HG03280 (cell line): ENCODE data around the gene SMCO3.
A peak's percentile ranks its signal among the peaks of the same experiment; 100 is the strongest.
"Not testable (repeated sequence)": the region's sequence is repeated elsewhere in the genome, so short reads cannot be mapped to it uniquely, and the experiment has no call there.

Experiments used
- ATAC-seq: cut with Tn5 transposase; IDR thresholded peaks from one replicate; pipeline ENCODE4 v1.9.1; 2021; ENCODE audit warnings: mild to moderate bottlenecking, moderate library complexity; ENCODE audit not compliant: unreplicated experiment

SMCO3 gene

GRCh38 chr12:14776236-14776961 lies 37.6 kb downstream of the SMCO3 start:
- no peak for ATAC-seq

GRCh38 chr12:14775636-14775980 lies 38.4 kb downstream of the SMCO3 start:
- ATAC-seq = no peak

GRCh38 chr12:14774906-14775635 lies 38.9 kb downstream of the SMCO3 start:
- ATAC-seq = no peak

- peak; percentile 58 for ATAC-seq
Observed at GRCh38 chr12:14774074-14774905, 39.7 kb downstream of the SMCO3 start.

GRCh38 chr12:14773685-14774073 lies 40.3 kb downstream of the SMCO3 start:
- ATAC-seq = peak; percentile 14

- no peak for ATAC-seq
Observed at GRCh38 chr12:14772946-14773345, 41.0 kb downstream of the SMCO3 start.

GRCh38 chr12:14771651-14772137 lies 42.3 kb downstream of the SMCO3 start:
- no peak for ATAC-seq

- ATAC-seq = peak; percentile 17
Observed at GRCh38 chr12:14770496-14771461, 43.2 kb downstream of the SMCO3 start.

GRCh38 chr12:14769969-14770495 lies 44.0 kb downstream of the SMCO3 start:
- peak; percentile 36 for ATAC-seq

- ATAC-seq = peak; percentile 3
Observed at GRCh38 chr12:14769466-14769968, 44.5 kb downstream of the SMCO3 start.

GRCh38 chr12:14768823-14769405 lies 45.1 kb downstream of the SMCO3 start:
- no peak for ATAC-seq

GRCh38 chr12:14767617-14768016 lies 46.4 kb downstream of the SMCO3 start:
- ATAC-seq = no peak

GRCh38 chr12:14766649-14767215 lies 47.2 kb downstream of the SMCO3 start:
- no peak for ATAC-seq

GRCh38 chr12:14766020-14766419 lies 48.0 kb downstream of the SMCO3 start:
- not testable (repeated sequence) for ATAC-seq

GRCh38 chr12:14765398-14765797 lies 48.6 kb downstream of the SMCO3 start:
- ATAC-seq = no peak

- not testable (repeated sequence) for ATAC-seq
Observed at GRCh38 chr12:14759711-14760280, 54.2 kb downstream of the SMCO3 start.

GRCh38 chr12:14756334-14757143 lies 57.4 kb downstream of the SMCO3 start:
- no peak for ATAC-seq
